Measurements from ENCODE around the gene POU2F3.
A peak's percentile ranks its signal among the peaks of the same experiment; 100 is the strongest.

The POU2F3 gene

DNA sequence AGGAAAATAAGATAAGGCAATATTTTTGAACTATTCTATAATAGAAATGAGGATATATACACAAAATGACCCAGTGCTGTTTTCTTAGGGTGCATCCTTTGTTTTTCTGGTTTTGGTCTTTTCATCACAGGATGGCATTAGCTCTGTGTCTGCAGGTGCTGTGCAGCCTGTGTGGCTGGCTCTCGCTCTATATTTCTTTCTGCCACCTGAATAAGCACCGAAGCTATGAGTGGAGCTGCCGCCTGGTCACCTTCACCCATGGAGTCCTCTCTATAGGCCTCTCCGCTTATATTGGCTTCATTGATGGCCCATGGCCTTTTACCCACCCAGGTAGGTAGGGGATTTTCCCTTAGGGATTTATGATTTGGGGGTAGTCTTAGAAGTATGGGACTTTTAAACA lies 87.4 kb downstream of the POU2F3 start:
- no peak for DNase-seq

DNA sequence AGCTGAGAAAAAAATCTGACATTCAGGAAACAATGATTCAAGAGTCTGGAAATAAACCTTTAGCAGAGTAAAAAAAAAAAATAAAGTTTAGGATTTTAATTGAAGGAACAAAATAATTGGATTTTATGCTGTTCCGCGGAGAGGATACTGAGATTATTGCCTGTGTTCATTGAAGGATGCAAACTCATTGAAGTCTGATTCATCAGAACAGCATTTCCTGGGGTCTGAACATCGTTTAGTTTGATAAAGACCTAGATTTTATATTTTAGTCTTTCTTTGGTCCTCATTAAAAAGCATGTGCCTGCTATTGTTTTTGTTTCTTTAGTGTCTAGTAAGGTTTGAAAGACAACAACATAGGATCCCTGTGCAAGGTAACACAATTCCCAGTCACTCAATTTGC lies 89.6 kb downstream of the POU2F3 start:
- no peak for DNase-seq

DNA sequence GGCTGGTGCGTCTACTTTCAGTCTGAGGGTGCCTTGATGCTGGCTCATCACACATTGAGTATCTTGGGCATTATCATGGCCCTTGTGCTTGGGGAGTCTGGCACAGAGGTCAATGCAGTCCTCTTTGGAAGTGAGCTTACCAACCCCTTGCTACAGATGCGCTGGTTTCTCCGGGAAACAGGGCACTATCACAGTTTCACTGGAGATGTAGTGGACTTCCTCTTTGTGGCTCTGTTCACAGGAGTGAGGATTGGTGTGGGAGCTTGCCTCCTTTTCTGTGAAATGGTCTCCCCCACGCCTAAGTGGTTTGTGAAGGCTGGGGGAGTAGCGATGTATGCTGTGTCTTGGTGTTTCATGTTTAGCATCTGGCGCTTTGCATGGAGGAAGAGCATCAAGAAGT lies 90.1 kb downstream of the POU2F3 start:
- DNase-seq, result no peak

DNA sequence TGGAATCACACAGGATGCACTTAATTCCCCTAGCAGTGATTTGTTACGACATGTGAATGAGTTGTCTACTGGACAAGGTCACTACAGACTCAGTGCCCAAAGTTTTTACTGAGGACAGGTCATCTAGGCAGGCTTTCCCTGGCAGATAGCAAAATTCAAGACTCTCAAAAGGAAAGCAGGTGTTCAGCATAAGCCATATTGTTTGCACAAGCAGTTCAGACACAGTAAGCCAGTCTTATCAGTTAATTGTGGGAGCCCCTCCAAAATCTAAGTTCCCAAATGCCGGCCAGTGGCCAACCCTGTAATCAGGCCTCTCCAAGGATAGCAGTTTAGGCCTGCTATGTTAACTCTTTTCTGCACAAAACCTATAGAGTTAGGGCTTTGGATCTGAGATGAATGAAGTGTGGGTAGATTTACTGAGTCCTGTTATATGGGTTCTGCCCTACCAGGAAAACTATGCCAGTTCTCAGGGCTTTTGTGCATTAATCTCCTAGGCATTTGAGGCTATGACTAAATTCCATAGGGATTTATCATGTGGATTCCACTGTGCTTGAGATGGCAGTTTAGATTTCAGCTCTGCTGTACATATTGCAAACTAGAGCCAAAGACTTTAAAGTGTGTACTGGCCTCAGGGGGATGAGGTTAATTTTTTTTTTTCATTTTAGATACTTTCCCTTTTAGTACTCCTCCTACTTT lies 91.5 kb downstream of the POU2F3 start:
- DNase-seq, result no peak

DNA sequence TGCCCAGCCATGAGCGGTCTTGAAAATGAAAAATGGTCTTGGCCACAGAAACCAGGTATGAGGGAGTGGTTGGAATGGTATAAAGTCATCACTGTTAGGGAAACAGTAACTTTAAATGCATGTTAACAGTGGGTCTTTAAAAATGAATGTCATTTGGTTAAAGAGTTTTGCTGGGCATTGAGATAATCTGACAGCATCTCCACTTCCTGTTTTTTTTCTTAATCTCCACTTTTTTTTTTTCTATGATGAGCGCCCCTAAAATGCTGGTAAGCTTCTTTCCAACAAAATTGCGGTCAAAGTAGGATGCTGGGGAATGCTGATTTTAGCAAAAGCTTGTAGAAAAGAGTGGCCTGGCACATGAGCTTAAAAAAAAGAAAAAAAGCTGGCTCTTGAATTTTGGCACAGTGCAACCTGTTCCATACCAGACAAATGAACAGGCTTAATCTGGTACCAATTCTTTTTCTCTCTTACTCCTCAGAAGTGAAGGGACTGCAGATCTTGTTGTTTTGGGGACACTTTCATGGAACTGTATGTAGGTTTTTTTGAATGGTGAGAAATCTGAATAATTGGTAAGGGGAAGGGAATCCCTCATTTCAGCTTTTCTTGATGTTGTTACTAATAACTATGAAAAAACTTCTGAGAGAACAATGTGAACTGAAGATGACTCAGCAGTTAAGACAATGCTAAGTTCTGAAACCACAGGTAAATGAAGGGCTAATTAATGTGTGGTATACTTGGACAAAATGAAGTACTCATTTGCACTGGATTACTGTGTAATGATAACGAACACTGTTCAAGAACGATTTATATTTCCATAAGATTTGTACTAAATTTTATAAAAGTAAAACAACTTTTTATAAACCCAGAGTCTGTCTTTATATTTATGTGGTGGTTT lies 93.1 kb downstream of the POU2F3 start:
- DNase-seq, result no peak

DNA sequence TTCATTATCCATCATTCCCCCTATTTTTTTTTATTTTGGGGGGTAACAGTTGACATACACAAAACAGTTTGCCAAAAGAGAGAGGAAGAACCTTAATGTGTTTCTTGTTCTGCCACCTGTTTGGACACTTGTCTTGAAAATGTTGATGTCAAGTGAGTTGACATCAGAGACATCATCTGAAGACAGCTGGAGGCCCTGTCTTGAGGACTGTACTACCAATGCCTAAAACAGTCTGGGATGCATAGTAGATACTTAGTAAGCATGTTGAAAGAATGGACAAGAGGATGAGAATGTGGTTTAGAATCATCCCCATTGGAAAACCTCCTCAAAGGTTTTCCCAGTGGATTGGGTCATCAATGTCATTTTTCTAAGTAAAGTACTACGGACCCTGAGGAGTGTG lies 93.9 kb downstream of the POU2F3 start:
- DNase-seq, result no peak

DNA sequence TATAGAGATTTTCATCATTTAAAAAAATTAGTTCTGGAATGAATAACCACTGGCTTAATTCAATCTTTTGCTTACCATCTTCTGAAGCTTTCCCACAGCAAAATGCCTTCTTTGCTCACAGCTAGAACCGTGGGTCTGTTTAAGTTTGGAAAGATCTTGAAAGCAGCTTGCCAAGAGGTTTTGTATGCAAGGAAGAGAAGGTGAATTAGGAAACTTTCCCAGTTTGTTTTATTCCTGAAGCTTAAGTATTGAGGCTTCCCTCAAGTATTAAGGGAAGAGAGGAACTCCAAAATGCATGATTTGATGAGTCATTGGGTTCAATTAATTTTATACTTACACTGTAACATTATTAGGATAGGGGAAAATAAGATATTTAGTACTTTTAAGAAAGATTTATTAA lies 94.4 kb downstream of the POU2F3 start:
- no peak for DNase-seq

DNA sequence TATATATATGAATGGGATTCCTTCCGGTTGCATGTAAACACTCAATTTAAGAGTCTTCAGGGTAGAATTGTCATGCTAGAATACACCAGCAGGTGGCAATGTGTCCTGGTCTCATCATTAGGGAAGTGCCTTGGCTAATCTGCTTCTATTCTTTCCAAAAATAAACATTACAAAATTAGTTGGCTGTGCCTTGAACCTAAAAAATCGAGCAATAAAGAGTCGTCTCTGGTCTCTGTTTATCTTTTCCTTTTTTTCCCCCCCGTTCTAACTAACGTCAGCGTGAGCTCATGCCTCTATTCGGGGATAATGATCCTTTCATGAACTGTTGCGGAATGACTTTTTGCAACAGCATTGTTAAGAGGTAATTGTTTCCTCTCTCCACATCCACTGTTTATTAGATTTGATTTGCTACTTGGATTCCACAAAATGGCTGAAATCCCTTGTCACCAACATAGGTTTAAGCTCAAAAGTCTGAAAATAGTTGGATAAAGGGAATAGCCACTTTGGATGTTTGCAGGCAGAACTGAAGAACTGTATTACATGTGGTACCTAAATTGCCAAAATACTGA lies 95.0 kb downstream of the POU2F3 start:
- peak; percentile 36 for DNase-seq

DNA sequence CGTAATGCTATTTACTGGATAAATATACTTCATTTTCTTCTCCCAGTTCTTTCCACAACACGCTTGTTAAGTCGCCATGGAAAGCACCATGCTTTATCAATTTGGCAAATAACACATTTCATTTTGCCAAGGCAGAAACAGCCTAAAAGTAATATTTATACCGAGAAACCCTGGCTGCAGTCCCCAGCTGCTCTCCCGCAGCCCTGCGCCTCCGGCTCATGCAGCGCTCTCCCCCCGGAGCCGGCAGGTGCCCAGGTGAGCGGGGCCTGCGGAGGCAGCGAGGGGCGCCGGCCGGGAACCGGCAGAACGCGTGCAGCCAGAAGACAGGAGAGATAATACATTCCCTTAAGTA lies 95.6 kb downstream of the POU2F3 start:
- DNase-seq, result no peak

DNA sequence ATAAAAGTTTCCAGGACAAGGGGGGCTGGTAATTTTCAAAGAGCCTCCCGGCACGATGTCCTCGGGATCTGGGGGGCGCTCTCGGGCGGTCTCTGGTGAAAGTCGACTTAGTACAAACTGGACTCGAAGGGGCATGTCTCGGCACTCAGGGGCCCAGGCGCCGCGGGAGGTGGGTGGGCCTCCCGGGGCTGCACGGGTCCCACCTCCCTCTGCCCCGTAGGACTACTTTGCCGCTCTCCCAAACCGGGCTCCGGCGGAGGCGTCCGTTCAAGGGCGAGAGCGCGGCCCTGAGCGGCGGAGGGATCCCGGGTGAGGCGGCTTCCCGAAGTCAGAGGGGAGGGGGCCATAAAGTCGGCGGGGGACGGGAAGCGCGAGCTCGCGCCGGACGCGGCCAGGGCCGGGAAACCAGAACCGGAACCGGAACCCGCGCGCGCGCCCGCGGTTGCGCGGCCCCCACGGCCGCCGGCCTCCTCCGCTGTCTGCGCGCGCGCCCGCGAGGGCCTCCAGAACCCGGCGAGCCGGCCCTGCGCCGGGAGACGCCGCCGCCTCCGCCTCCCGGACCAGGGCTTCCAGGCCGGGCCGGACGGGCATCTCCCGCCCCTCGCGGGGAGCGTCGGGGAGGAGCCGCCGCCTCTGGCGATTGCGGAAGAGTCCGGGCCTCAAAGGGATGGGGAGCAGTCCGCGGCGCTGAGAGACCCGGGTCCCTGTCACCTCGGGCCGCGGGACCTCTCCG lies 96.1 kb downstream of the POU2F3 start, which contains the start of gene ARHGEF12:
Gene ARHGEF12 (plus strand): TSS at position 506 of the 733 bp plus-strand sequence. CDS start 831 bp downstream, outside the sequence.
- peak; percentile 77 for DNase-seq

DNA sequence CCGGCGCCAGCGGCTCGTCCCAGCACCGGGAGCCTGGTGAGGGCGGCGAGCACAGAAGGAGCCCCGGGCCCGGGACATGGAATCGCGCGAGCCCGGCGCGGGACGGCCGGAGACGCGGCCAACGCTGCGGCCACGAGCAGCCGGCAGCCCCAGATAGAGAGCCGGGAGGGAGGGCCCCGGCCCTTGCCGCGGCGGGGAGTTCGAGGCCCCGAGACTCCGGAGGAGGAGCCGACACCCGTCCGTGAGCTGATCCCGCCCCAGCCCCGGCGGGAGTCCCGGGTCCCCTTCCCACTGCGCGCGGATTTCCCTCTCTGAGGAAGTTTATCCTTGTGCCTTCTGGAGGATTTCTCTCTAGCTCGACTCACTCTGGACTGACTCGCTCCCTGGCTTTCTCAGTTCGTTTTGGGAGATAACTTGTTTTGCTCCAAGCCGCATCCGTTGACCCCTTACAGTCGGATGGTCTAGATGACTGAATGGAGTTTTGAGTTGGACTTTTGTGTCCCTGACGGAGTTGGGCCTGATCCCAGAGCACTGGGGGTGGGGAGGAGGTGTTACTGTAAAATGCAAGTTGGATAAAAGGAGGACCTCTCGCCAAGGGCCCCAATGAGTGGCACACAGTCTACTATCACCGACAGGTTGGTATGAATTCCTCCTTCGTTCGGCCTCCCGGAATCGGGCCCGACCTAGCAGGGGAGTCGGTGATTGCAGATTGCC lies 96.9 kb downstream of the POU2F3 start:
- no peak for DNase-seq

DNA sequence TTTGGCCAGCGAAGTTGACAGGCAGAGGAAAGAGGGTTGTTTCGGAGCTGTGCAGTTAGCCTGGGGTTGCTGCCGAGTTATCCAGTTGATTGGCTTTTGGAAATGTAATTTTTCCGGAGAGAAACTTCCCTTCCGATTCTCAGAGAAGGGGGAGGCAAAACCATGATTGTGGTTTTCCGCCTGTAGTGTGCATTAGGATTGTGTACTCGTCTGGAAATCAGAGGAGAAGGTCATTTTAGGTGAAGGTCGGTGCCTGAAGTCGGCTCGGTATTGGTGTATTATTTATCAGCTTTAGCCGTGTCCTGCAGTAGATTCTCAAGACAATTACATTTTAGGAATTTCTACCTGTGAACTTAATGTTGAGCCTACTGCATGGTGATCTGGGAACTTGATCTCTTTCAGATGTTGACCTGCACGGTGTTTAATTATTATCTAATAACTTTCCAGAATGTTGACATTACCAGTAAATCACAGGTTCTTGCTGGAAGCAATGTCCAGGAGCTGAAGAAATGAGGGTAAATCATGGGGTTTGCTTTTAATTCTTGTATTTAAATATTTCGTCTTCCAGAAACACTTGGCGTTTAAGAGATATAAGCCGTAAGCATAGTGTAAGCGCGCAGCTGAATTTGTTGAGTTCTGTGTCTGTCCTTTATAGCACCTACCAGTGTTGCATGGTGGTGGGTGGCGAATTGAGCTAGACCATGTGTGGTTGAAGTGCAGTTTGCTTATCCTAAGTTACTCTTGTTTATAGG lies 97.6 kb downstream of the POU2F3 start:
- no peak for DNase-seq

DNA sequence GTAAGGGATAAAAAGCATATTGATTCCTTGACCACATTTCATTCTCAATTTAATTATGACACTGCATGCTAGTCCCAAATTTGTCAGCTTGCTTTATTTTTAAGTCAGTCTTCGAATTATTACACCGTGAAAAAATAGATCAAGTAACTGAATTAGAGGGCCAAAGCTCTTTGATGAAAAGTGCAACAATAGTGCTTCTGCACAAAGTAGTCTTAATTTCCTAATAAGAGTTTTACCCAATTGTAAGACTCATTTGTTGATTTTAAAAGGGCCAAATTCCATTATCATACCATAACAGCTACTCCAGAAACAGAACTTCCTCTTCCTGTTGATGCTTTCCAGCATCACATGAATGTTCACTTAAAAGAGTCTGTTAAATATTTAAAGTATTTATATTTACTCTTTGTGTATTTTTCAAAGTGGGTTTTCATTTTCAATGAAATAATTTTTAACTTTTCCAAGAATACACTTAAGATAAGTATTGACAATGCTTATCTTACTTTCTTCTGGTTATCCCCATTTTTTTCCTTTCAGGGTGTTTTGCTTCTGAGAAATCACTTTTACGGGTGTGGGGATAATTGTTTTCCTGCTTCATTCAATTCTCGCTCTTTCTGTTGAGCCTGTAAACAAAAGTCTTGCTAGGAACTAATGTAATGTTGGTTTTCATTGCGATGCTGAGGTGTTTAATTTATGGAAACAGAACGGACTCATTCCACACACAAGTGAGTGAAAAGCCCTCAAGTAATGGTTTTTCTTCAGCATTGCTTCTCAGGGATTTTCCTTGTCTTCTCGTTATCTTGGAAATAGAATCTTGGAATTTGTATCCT lies 98.4 kb downstream of the POU2F3 start:
- no peak for DNase-seq

DNA sequence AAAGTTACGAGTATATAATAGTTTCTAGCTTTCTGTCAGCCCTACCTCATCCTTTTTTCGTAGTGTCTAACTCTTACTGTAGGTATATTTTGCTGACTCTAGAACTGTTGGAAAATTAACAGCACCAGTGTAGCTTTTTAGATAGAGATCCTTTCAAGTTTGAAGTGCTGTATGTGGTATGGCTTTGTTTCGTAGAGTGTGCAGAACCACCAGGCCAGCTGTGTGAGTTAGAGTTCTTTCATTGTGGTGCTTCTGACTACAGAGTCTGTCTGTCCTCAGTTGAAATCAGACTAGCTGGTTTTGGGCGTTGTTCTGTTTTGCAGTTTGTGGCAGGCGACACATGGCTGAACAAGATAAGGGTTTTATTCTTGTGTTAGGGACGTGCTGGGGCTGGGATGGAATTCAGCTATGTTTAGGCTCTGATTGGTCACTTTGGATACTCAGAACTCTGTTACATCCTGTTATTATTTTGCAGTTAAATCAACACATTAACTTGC lies 99.5 kb downstream of the POU2F3 start:
- no peak for DNase-seq

DNA sequence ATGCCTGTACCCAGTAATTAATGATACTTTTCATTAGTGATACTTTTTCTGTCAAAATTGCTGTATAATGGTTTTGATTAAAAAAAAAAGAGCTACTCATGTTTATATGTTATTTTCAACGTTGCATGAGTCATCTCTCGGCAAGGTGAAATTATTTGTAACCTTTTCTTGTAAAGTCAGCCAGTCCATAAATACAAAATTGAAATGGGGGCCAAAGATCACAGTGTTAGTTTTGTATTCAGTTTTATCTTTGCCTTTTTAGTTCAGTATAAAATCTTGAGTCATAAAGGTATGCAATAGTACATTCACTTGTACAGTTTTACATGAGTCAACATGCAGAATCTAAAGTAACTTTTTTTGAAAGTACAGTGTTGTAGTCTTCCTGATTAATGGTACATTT lies 100.6 kb downstream of the POU2F3 start:
- DNase-seq, result no peak

DNA sequence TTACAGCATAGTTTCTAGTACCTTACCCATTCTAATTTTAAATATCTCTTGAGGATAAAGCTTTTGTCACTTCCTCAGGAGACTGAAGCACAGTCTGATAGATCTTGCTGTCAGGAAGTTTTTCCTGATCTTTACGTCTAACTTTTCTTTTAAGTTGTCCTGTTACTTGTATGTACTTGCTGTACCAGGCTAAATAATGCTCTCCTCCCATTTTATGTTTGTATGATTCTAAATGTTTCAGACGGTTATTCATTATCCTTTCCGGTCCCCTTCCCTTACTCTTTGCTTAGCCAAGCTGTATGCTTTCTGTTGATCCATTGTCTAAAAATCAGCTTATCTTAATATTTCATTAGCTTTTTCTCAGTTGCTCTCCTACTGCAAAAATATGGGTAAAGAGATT lies 102.3 kb downstream of the POU2F3 start:
- DNase-seq, result no peak

DNA sequence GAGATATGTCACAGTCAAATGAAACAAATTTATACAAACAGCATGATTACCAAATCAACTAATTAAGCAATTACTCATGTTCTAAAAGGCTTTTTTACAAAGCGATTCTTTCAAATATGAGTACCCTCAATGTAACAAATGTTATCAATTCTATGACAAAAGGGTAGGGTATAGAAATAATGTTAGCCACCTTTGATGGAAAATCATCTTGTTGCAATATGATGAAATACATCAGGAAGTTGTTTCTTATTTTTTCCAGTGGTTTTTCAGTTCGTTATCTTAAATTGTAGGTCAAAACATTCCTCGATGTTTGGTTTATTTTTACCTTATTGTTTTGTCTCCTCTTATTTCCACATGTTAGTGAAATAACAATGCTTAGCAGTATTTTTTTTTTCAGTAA lies 102.7 kb downstream of the POU2F3 start:
- no peak for DNase-seq

DNA sequence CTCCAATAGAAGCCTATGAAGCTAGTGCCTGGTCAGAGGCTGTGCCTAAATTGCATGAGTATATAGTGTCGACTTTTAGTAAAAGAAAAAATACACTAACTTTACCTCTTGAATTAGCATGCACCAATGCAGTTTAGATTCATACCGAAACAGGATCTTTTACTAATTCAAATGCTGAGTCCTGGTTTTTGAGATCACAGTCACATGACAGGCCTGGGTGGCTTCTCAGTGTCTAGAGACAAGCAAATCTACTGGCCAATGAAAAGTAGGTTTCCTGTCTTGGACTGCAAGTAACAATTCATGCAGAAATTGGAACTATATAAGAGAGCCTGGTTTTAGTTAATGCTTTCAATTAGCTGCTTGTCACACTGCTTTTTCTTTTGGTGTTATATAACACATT lies 103.5 kb downstream of the POU2F3 start:
- DNase-seq, result no peak

DNA sequence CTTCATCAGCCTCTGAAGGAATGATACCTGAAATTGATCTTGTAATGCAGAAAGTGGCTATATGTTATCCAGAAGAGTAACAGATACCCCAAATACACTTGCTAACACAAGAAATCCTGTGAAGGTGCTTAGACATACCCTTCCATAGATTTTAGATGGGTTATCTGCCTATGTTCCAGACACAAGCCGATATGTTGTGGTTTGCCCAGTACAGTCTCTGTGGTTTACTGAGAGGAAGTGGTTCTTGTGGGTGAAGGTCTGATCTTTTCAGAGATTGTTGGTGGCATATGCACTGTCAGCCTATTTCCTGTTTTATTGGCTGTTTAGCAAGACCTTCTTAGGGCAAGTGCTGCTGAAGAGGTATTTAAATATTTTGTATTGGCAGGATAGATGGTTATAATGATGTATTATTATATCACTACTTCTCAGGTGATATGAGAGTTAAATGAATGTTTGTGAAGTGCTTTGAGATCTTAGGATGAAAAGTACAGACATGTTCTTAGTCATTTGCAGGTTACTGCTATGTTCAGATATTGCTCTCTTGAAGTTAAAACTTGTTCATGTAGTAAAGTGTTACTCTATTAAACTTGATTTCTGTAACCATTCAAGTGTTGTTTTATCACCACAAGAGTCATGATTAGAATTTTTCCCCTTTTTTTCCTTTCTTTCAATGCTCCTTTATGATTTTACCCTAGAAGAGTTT lies 104.5 kb downstream of the POU2F3 start:
- DNase-seq, result no peak

DNA sequence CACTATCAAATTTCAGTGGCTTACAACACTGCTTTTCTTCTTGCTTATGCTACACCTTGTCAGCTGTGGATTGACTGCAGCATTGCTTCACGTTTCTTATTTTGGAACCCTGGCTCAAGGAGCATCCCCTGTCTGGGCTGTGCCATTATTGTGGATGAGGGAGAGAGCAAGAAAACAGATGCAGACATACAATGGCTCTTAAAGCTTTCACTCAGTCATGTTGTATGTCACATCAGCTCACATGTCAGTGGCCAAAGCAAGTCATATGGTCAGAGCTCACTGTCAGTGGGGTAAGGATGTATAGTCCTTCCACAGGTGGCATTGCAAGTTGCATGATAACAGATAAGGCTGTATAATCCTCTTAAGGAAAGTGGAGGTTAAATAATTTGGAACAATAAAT lies 106.3 kb downstream of the POU2F3 start:
- no peak for DNase-seq
